K562 (cell line): Measurements from ENCODE around the gene SCP2. TPM values are rescaled to one million over a fixed set of nuclear protein-coding genes. Genes with fewer than 3 reads are reported as not detected.

Experiments
- ATAC-seq: fragments of 200-7000 bp; cut with Tn5 transposase; 3 replicates; pipeline ENCODE4 v1.9.1; 2020; ENCODE audit warnings: moderate library complexity
- BruUV-seq: library from RNA; stranded (reverse); fragments of 400-500 nt; replicated peaks from 2 replicates; lab custom pipeline; 2021; lab: Mats Ljungman, UMichigan
- CTCF ChIA-PET: fragments of 300-600 bp; formaldehyde crosslinking; extraction: SDS; loops from one replicate; lab custom pipeline; 2021; ENCODE audit warnings: low intra/inter-chr PET ratio; lab: Yijun Ruan, JAX
- POLR2A ChIA-PET: fragments of 300-600, 350-650 bp; sonication (Branson Sonifier 250); formaldehyde crosslinking; extraction: SDS; loops from one replicate; lab custom pipeline; 2021; ENCODE audit warnings: antibody characterized with exemption, inconsistent platforms; lab: Yijun Ruan, JAX
- DNase-seq, 4 experiments: peaks; one replicate each; pipeline versions ENCODE4 v3.0.0 to v3.0.0-alpha.2; 2011 to 2018; ENCODE audit warnings: low spot score in 3 of 4, mixed read lengths in 3 of 4; ENCODE audit errors: extremely low read depth in 1 of 4
- FAIRE-seq: peaks from 2 replicates; lab custom pipeline; 2011; peaks lifted over from hg19 to GRCh38; lab: Jason Lieb, UNC
- H2AFZ ChIP-seq: 2 replicates; pipeline ENCODE4 v1.6.0; 2011; ENCODE audit warnings: low read depth, low read length, control low read depth, inconsistent platforms
- H3K27ac ChIP-seq: fragments of 200-600 bp; 3 replicates; pipeline ENCODE4 v1.8.0; 2011; ENCODE audit warnings: low read depth, mild to moderate bottlenecking, control low read depth, inconsistent platforms, low read length, moderate library complexity, mixed read lengths; ENCODE audit errors: extremely low read depth
- H3K27me3 ChIP-seq, 2 experiments: fragments of 300-600 bp in 1 of 2; 2 replicates in 1 of 2; 3 replicates in 1 of 2; pipeline versions ENCODE4 v1.6.0 to v1.8.0; 2011; ENCODE audit warnings: inconsistent platforms in 2 of 2, low read length in 2 of 2, mild to moderate bottlenecking in 1 of 2, mixed read lengths in 1 of 2, moderate library complexity in 1 of 2; ENCODE audit not compliant: control insufficient read depth in 2 of 2, insufficient read depth in 2 of 2
- H3K36me3 ChIP-seq: fragments of 300-600 bp; 3 replicates; pipeline ENCODE4 v1.8.0; 2011; ENCODE audit warnings: mild to moderate bottlenecking, low read length, inconsistent platforms; ENCODE audit not compliant: control insufficient read depth, insufficient read depth
- H3K4me1 ChIP-seq, 2 experiments: fragments of 200-600 bp in 1 of 2; replicated peaks in 1 of 2; 2 replicates in 1 of 2; 3 replicates in 1 of 2; pipeline versions ENCODE4 v1.5.1 to v1.8.0; 2011; ENCODE audit warnings: inconsistent platforms in 2 of 2, low read length in 2 of 2, mild to moderate bottlenecking in 1 of 2, mixed read lengths in 1 of 2, moderate library complexity in 1 of 2; ENCODE audit not compliant: control insufficient read depth in 2 of 2, insufficient read depth in 2 of 2
- H3K4me2 ChIP-seq: 2 replicates; pipeline ENCODE4 v1.6.1; 2011; ENCODE audit warnings: low read length, control low read depth, inconsistent platforms, mixed read lengths; ENCODE audit not compliant: insufficient read depth
- H3K4me3 ChIP-seq: fragments of 200-600 bp; sonication (generic), shearing (Covaris generic); 2 replicates; pipeline ENCODE4 v1.5.1; 2016; ENCODE audit warnings: control low read depth, inconsistent platforms
- H3K79me2 ChIP-seq: fragments of 200-600 bp; 3 replicates; pipeline ENCODE4 v1.8.0; 2011; ENCODE audit warnings: low read length, inconsistent platforms; ENCODE audit not compliant: control insufficient read depth, insufficient read depth
- H3K9ac ChIP-seq, 2 experiments: 2 replicates each; pipeline versions ENCODE4 v1.6.0 to v1.6.1; 2011; ENCODE audit warnings: low read depth in 2 of 2, low read length in 2 of 2, control low read depth in 1 of 2, inconsistent platforms in 1 of 2, mild to moderate bottlenecking in 1 of 2, mixed read lengths in 1 of 2; ENCODE audit not compliant: insufficient read depth in 1 of 2
- H3K9me1 ChIP-seq: one replicate; pipeline ENCODE4 v1.6.0; 2011; ENCODE audit warnings: inconsistent platforms, mild to moderate bottlenecking, low read length, moderate library complexity; ENCODE audit not compliant: control insufficient read depth, insufficient read depth
- H3K9me3 ChIP-seq: replicated peaks from 2 replicates; pipeline ENCODE4 v1.5.1; 2011; ENCODE audit warnings: low read depth, low read length, inconsistent platforms; ENCODE audit not compliant: control insufficient read depth, insufficient read depth
- H4K20me1 ChIP-seq: replicated peaks from 2 replicates; pipeline ENCODE4 v1.6.1; 2011; ENCODE audit warnings: low read length, inconsistent platforms, mixed read lengths; ENCODE audit not compliant: control insufficient read depth, insufficient read depth
- BCL6 ChIP-seq: fragments of 250-450 bp; sonication (Bioruptor Pico); IDR thresholded peaks from 2 replicates; pipeline ENCODE4 v1.4.0; 2020
- FOXA3 ChIP-seq, 2 experiments: fragments of 450-650 bp in 1 of 2; sonication (generic) in 1 of 2; formaldehyde crosslinking; IDR thresholded peaks in 1 of 2; conservative IDR thresholded peaks in 1 of 2; 2 replicates each; pipeline versions ENCODE4 v1.4.0 to v1.8.0; 2020 to 2022; ENCODE audit warnings: mild to moderate bottlenecking in 2 of 2, missing genetic modification reagents in 1 of 2
- FOXP1 ChIP-seq: sonication (generic); formaldehyde crosslinking; IDR thresholded peaks from 2 replicates; pipeline ENCODE4 v1.8.0; 2022; ENCODE audit warnings: mild to moderate bottlenecking, missing genetic modification reagents
- HNRNPH1 ChIP-seq: fragments of 200-400 bp; formaldehyde crosslinking; optimal IDR thresholded peaks from 2 replicates; pipeline ENCODE3; 2017; ENCODE audit warnings: low read depth, mild to moderate bottlenecking, low read length, moderate library complexity
- NFATC3 ChIP-seq: fragments of 450-650 bp; IDR thresholded peaks from 2 replicates; pipeline ENCODE4 v1.6.1; 2017; ENCODE audit warnings: mild to moderate bottlenecking
- NFYB ChIP-seq: IDR thresholded peaks from 2 replicates; pipeline ENCODE4 v1.6.1; 2011; ENCODE audit warnings: mild to moderate bottlenecking, moderate library complexity; ENCODE audit not compliant: insufficient read length; ENCODE audit errors: extremely low read depth
- PTRF ChIP-seq: fragments of 450-650 bp; IDR thresholded peaks from 2 replicates; pipeline ENCODE4 v1.6.1; 2016; ENCODE audit warnings: mild to moderate bottlenecking, missing genetic modification characterization, missing compliant biosample characterization
- SAFB ChIP-seq: fragments of 200-400 bp; formaldehyde crosslinking; IDR thresholded peaks from 2 replicates; pipeline ENCODE4 v1.6.1; 2017; ENCODE audit warnings: low read depth, low read length, borderline replicate concordance
- SPI1 ChIP-seq: IDR thresholded peaks from 2 replicates; pipeline ENCODE4 v1.6.1; 2011; ENCODE audit warnings: low read depth, low read length, control low read depth, borderline replicate concordance
- ZNF23 ChIP-seq: fragments of 250-450 bp; sonication (Bioruptor Pico); IDR thresholded peaks from 2 replicates; pipeline ENCODE4 v1.4.0; 2020; ENCODE audit warnings: mild to moderate bottlenecking
- WGBS: fragments of 100-300 bp; shearing (Covaris generic); methylation state at CpG from one replicate; pipeline ENCODE4 v1.1.6; 2016; ENCODE audit warnings: low coverage, mixed read lengths; ENCODE audit not compliant: insufficient coverage; ENCODE audit errors: missing lambda C conversion rate; 5-methylcytosine and 5-hydroxymethylcytosine counted together
- in situ Hi-C: fragments of 300-500 bp; cut with MboI; formaldehyde crosslinking; loops from 4 replicates; pipeline ENCODE4 v1.15.0; 2018; ENCODE audit warnings: inconsistent platforms, mixed read lengths
- intact Hi-C: fragments of 100-400 bp; cut with micrococcal nuclease; formaldehyde crosslinking; loops from 2 replicates; pipeline ENCODE4 v1.14.2; 2022
- polyA plus RNA-seq, 8 experiments: library from polyadenylated mRNA; depleted of rRNA in 4 of 8; stranded (reverse) in 5 of 8; unstranded in 3 of 8; fragments of >200 nt; fragmentation: Nextera tagmentation in 2 of 8; fragmentation: Illumina TruSeq in 1 of 8; extraction: Ambion mirVana in 2 of 8; extraction: Trizol in 1 of 8; gene quantifications; 2 replicates each; pipeline versions ENCODE4 v1.2.1 to v1.2.3, GENCODE V29; 2011 to 2014; ENCODE audit warnings: inconsistent platforms in 1 of 8, missing spikeins in 1 of 8
- total RNA-seq, 7 experiments: library from RNA; depleted of rRNA in 6 of 7; stranded (reverse); fragments of >200 nt in 6 of 7; fragmentation: Illumina TruSeq in 2 of 7; extraction: Trizol in 2 of 7; gene quantifications; 2 replicates each; pipeline versions ENCODE4 v1.2.1 to v1.2.3, GENCODE V29; 2011 to 2021; ENCODE audit warnings: low replicate concordance in 1 of 7
- TF ChIP-seq, protein P1 (sequence below), 2 experiments: fragments of 450-650 bp in 1 of 2; sonication (generic) in 1 of 2; formaldehyde crosslinking; conservative IDR thresholded peaks; 2 replicates each; pipeline versions ENCODE4 v1.4.0 to v1.8.1; 2020 to 2022; ENCODE audit warnings: mild to moderate bottlenecking in 1 of 2, missing genetic modification reagents in 1 of 2
- TF ChIP-seq, protein P2 (sequence below): fragments of 450-650 bp; formaldehyde crosslinking; IDR thresholded peaks from 2 replicates; pipeline ENCODE4 v1.4.0; 2020; ENCODE audit warnings: mild to moderate bottlenecking, mixed read lengths
- TF ChIP-seq, protein P3 (sequence below): fragments of 200-400 bp; formaldehyde crosslinking; IDR thresholded peaks from 2 replicates; pipeline ENCODE4 v1.6.1; 2017; ENCODE audit warnings: mild to moderate bottlenecking, low read depth, low read length, moderate library complexity

Gene SCP2
- total and polyA plus RNA-seq, 9 of the 15 experiments (the other 6 are each of a cell fraction or from before 2014, with no cell fraction given): 63.8 to 258 (median 106) TPM

DNA sequence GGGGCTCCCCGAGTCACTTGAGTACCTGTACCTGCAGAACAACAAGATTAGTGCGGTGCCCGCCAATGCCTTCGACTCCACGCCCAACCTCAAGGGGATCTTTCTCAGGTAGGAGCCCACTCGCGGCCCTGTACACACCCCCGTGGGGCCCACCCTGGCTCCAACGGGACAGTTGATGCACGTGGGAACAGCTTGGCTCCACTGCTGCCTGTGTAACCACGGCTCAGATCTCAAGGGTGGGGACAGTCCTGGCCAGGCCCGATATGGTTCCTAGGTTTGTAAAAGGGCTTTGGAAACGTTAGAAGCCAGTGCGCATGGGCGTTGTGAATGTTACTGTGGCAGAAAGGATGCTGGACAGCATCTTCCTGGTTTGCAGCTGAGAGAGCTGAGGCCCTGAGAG is 153.7 kb downstream of the SCP2 start (continued):
- TF ChIP-seq SAFB (no peak), NFATC3 (no peak), FOXA3 (CRISPR knock-in tag; conservative IDR thresholded peaks at IDR 0.05 in 1 of 2, IDR thresholded peaks at IDR 0.05 in 1 of 2) (peak in 1 of 2 experiments; percentile 36; a peak in 1 of 4 replicates)

DNA sequence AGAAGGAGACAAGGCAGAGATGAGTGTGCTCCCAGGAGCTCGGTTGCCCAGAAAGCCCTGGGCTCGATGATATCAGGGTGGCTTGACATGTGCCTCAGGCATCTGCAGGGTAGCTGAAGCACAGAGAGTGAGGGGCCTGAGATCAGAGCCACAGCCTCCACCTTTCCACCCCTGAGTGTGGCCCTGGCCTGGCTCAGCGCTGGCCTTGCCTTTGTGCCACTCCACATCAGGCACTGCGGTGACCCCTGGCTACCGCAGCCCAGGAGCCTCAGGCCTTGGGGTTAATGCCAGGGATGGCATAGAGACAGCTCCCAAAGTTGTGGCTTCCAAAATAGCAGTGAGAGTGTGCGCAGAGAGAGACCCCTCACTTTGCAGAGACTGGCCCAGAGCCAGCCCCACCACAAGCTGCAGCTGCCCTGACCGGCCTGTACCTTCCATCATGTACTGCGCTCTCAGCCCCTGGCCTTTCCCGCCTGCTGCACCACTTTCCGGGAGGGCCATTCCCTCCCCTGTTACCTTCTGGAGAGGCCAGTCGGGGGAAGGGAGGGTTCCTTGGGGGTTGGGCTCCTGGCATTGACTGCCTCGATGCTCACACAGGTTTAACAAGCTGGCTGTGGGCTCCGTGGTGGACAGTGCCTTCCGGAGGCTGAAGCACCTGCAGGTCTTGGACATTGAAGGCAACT is 154.4 kb downstream of the SCP2 start:
- 18% methylated on average over 14 of the region's 14 CpGs for WGBS

More for the DNA sequence above, 154.4 kb downstream of the SCP2 start:
- H3K36me3 ChIP-seq: no peaks in the 10 kb centered on the region
- H3K4me2 ChIP-seq: no peak overlapping the region
- H3K79me2 ChIP-seq: no peaks in the 10 kb centered on the region
- ATAC-seq (no peak), FAIRE-seq (no peak), DNase-seq (no peak)
- H3K27me3 ChIP-seq: peaks cover 0 to 47% of the 10 kb centered on the region in 2 experiments; a peak in 3 of 5 replicates
- no peak overlapping the region for H3K4me3 ChIP-seq
- peaks cover 7% of the 10 kb centered on the region; the same call in 1 of the 2 replicates for H4K20me1 ChIP-seq
- no peak overlapping the region for H3K9ac ChIP-seq
- no TSS peak for BruUV-seq
- CTCF ChIA-PET: no interaction called here
- in situ Hi-C loops (no loop called here), intact Hi-C loops (no loop called here)
- peaks cover 0 to 31% of the 10 kb centered on the region in 2 experiments; a peak in 3 of 5 replicates for H3K4me1 ChIP-seq
- H3K9me3 ChIP-seq: no peaks in the 10 kb centered on the region
- no peak overlapping the region for H3K27ac ChIP-seq
- TF ChIP-seq BCL6 (no peak), HNRNPH1 (no peak), NFYB (no peak), FOXP1 (CRISPR knock-in tag) (no peak), SPI1 (no peak), PTRF (tag) (no peak), ZNF23 (no peak)
- TF ChIP-seq, protein P1, sequence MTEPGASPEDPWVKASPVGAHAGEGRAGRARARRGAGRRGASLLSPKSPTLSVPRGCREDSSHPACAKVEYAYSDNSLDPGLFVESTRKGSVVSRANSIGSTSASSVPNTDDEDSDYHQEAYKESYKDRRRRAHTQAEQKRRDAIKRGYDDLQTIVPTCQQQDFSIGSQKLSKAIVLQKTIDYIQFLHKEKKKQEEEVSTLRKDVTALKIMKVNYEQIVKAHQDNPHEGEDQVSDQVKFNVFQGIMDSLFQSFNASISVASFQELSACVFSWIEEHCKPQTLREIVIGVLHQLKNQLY (CRISPR knock-in tag; conservative IDR thresholded peaks at IDR 0.05): no peak
- TF ChIP-seq, protein P2, sequence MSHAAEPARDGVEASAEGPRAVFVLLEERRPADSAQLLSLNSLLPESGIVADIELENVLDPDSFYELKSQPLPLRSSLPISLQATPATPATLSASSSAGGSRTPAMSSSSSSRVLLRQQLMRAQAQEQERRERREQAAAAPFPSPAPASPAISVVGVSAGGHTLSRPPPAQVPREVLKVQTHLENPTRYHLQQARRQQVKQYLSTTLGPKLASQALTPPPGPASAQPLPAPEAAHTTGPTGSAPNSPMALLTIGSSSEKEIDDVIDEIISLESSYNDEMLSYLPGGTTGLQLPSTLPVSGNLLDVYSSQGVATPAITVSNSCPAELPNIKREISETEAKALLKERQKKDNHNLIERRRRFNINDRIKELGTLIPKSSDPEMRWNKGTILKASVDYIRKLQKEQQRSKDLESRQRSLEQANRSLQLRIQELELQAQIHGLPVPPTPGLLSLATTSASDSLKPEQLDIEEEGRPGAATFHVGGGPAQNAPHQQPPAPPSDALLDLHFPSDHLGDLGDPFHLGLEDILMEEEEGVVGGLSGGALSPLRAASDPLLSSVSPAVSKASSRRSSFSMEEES (CRISPR knock-in tag): no peak
- TF ChIP-seq, protein P3, sequence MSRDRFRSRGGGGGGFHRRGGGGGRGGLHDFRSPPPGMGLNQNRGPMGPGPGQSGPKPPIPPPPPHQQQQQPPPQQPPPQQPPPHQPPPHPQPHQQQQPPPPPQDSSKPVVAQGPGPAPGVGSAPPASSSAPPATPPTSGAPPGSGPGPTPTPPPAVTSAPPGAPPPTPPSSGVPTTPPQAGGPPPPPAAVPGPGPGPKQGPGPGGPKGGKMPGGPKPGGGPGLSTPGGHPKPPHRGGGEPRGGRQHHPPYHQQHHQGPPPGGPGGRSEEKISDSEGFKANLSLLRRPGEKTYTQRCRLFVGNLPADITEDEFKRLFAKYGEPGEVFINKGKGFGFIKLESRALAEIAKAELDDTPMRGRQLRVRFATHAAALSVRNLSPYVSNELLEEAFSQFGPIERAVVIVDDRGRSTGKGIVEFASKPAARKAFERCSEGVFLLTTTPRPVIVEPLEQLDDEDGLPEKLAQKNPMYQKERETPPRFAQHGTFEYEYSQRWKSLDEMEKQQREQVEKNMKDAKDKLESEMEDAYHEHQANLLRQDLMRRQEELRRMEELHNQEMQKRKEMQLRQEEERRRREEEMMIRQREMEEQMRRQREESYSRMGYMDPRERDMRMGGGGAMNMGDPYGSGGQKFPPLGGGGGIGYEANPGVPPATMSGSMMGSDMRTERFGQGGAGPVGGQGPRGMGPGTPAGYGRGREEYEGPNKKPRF: no peak
- H3K9me1 ChIP-seq: no peaks in the 10 kb centered on the region
- POLR2A ChIA-PET: interaction anchor here (1.1 to 1.5 kb wide), 2 partner anchors 11 to 21 kb away, joined by 3 to 4 read pairs; no protein-coding TSS in a partner anchor
- no peak overlapping the region for H2AFZ ChIP-seq
